Calu3 (cell line): Measurements from ENCODE around the gene RNU2-63P. TPM values are rescaled to one million over a fixed set of nuclear protein-coding genes. Genes with fewer than 3 reads are reported as not detected.

Experiments used
- BruUV-seq: library from RNA; stranded (reverse); fragments of 400-500 nt; replicated peaks from 2 replicates; lab custom pipeline; 2021; lab: Mats Ljungman, UMichigan
- CTCF ChIA-PET: fragments of 300-600 bp; sonication (Branson Sonifier 250); formaldehyde crosslinking; loops from one replicate; lab custom pipeline; 2022; ENCODE audit warnings: antibody characterized with exemption; lab: Charles Lee
- DNase-seq: peaks from one replicate; pipeline ENCODE4 v3.0.0; 2022
- H3K27ac Mint-ChIP-seq: one replicate; pipeline ENCODE4 v1.8.0; 2022; ENCODE audit warnings: mixed read lengths; ENCODE audit not compliant: unreplicated experiment
- H3K27me3 Mint-ChIP-seq: one replicate; pipeline ENCODE4 v1.8.0; 2022; ENCODE audit warnings: mixed read lengths; ENCODE audit not compliant: unreplicated experiment
- H3K36me3 Mint-ChIP-seq: one replicate; pipeline ENCODE4 v1.8.0; 2022; ENCODE audit warnings: mild to moderate bottlenecking, moderate library complexity, mixed read lengths; ENCODE audit not compliant: insufficient read depth, unreplicated experiment
- H3K4me1 Mint-ChIP-seq: one replicate; pipeline ENCODE4 v1.8.0; 2022; ENCODE audit warnings: mild to moderate bottlenecking, low read depth, mixed read lengths; ENCODE audit not compliant: unreplicated experiment
- H3K4me3 Mint-ChIP-seq: one replicate; pipeline ENCODE4 v1.8.0; 2022; ENCODE audit warnings: mild to moderate bottlenecking, low read depth, moderate library complexity, mixed read lengths; ENCODE audit not compliant: unreplicated experiment
- H3K9me3 Mint-ChIP-seq: one replicate; pipeline ENCODE4 v1.8.0; 2022; ENCODE audit warnings: low read depth, mixed read lengths; ENCODE audit not compliant: unreplicated experiment
- CTCF ChIP-seq: fragments of 200-600 bp; IDR thresholded peaks from one replicate; pipeline ENCODE4 v1.8.0; 2022; ENCODE audit warnings: antibody characterized with exemption; ENCODE audit not compliant: unreplicated experiment
- intact Hi-C: fragments of 100-400 bp; cut with micrococcal nuclease; formaldehyde crosslinking; loops from one replicate; pipeline ENCODE4 v1.10.0; 2022; ENCODE audit not compliant: unreplicated experiment
- total RNA-seq: library from RNA; stranded (reverse); gene quantifications from 2 replicates; pipeline ENCODE4 v1.2.3, GENCODE V29; 2022

Gene RNU2-63P
- total RNA-seq, 1 experiment from 2014 or later: not detected

GRCh38 chr2:88053934-88054781 lies 37.8 kb upstream of the RNU2-63P start:
- Mint-ChIP-seq H3K4me1 (peaks cover 45% of the 10 kb centered on the region), H3K9me3 (no peaks in the 10 kb centered on the region), H3K27ac (peak overlapping the region; percentile 79), H3K4me3 (peak overlapping the region; percentile 79), H3K27me3 (no peaks in the 10 kb centered on the region), H3K36me3 (peaks cover 54% of the 10 kb centered on the region)
- CTCF ChIA-PET: interaction anchor here (1.0 kb wide), 1 partner anchor 16 kb away, joined by 4 read pairs; no protein-coding TSS in a partner anchor
- TF ChIP-seq CTCF: no peak
- no TSS peak for BruUV-seq
- DNase-seq: no peak
- intact Hi-C loops: no loop called here

GRCh38 chr2:88053296-88053695 lies 36.9 kb upstream of the RNU2-63P start:
- H3K27ac Mint-ChIP-seq: no peak overlapping the region
- H3K9me3 Mint-ChIP-seq: no peaks in the 10 kb centered on the region
- peaks cover 45% of the 10 kb centered on the region for H3K4me1 Mint-ChIP-seq
- BruUV-seq: no TSS peak
- no peaks in the 10 kb centered on the region for H3K27me3 Mint-ChIP-seq
- peaks cover 54% of the 10 kb centered on the region for H3K36me3 Mint-ChIP-seq
- H3K4me3 Mint-ChIP-seq: peak overlapping the region; percentile 79
- DNase-seq: no peak
- intact Hi-C loops: no loop called here
- CTCF ChIA-PET: no interaction called here
- no peak for TF ChIP-seq CTCF

- Mint-ChIP-seq H3K4me1 (peaks cover 31% of the 10 kb centered on the region), H3K27me3 (no peaks in the 10 kb centered on the region), H3K9me3 (no peaks in the 10 kb centered on the region), H3K27ac (no peak overlapping the region), H3K4me3 (no peak overlapping the region), H3K36me3 (peaks cover 54% of the 10 kb centered on the region)
- TF ChIP-seq CTCF: no peak
- CTCF ChIA-PET: no interaction called here
- no peak for DNase-seq
- intact Hi-C loops: no loop called here
- no TSS peak for BruUV-seq
Measured at GRCh38 chr2:88051792-88052191, 35.4 kb upstream of the RNU2-63P start.

- Mint-ChIP-seq H3K4me3 (no peak overlapping the region), H3K36me3 (peaks cover 34% of the 10 kb centered on the region), H3K27me3 (no peaks in the 10 kb centered on the region), H3K4me1 (peaks cover 18% of the 10 kb centered on the region), H3K27ac (no peak overlapping the region), H3K9me3 (no peaks in the 10 kb centered on the region)
- TF ChIP-seq CTCF: no peak
- no peak for DNase-seq
- no TSS peak for BruUV-seq
- CTCF ChIA-PET: no interaction called here
- intact Hi-C loops: no loop called here
Measured at GRCh38 chr2:88049622-88050021, 33.3 kb upstream of the RNU2-63P start.
